Measurements from ENCODE around the gene KIAA1671. TPM values are rescaled to one million over a fixed set of nuclear protein-coding genes. Genes with fewer than 3 reads are reported as not detected.

Gene KIAA1671
- total RNA-seq, 4 donors from 2014 or later: 20.9 to 41.8 (median 28.4) TPM

GRCh38 chr22:25216230-25216629, 263.7 kb downstream of the KIAA1671 start:
- H3K27me3 ChIP-seq: peaks cover 35% of the 10 kb centered on the region
- TF ChIP-seq CTCF (IDR thresholded peaks at IDR 0.05): no peak
- no peak for TF ChIP-seq POLR2A (IDR thresholded peaks at IDR 0.05)
- TF ChIP-seq POLR2AphosphoS5 (IDR thresholded peaks at IDR 0.05): no peak
- no peak for TF ChIP-seq EP300 (IDR thresholded peaks at IDR 0.05)

GRCh38 chr22:25219211-25219689, 266.7 kb downstream of the KIAA1671 start, which contains the start of gene CRYBB2:
TSS of gene CRYBB2 (plus strand) at chr22:25219639. CDS start at chr22:25221430, 1,791 bp downstream.
- no peak for ATAC-seq
- H3K4me1 ChIP-seq: no peaks in the 10 kb centered on the region
- 76 to 91% methylated on average over 5 to 10 of the region's 19 CpGs for WGBS, 2 donors (ENCODE audit: low coverage in 1 of 2)
- H3K9me3 ChIP-seq: no peaks in the 10 kb centered on the region
- H3K27ac ChIP-seq: no peak within 1 kb of the TSS
- no peaks in the 10 kb centered on the region for H3K36me3 ChIP-seq
- TF ChIP-seq EP300 (IDR thresholded peaks at IDR 0.05) (no peak), POLR2A (IDR thresholded peaks at IDR 0.05) (no peak), CTCF (IDR thresholded peaks at IDR 0.05) (no peak), POLR2AphosphoS5 (IDR thresholded peaks at IDR 0.05) (no peak)
- peaks cover 45% of the 10 kb centered on the region for H3K27me3 ChIP-seq
- H3K4me3 ChIP-seq: no peak within 1 kb of the TSS

More at GRCh38 chr22:25216230-25216629, 263.7 kb downstream of the KIAA1671 start:
- peaks cover 0 to 9% (median 0%) of the 10 kb centered on the region in 3 donors for H3K9me3 ChIP-seq
- H3K4me3 ChIP-seq: no peak overlapping the region
- 61 to 80% methylated on average over 1 to 2 of the region's 2 CpGs for WGBS, 2 donors (ENCODE audit: low coverage in 1 of 2)
- no peak for ATAC-seq
- H3K4me1 ChIP-seq: no peaks in the 10 kb centered on the region
- no peak overlapping the region for H3K27ac ChIP-seq
- H3K36me3 ChIP-seq: no peaks in the 10 kb centered on the region

GRCh38 chr22:25219948-25220442, 267.5 kb downstream of the KIAA1671 start:
- ATAC-seq: no peak
- TF ChIP-seq CTCF (IDR thresholded peaks at IDR 0.05) (no peak), EP300 (IDR thresholded peaks at IDR 0.05) (no peak), POLR2AphosphoS5 (IDR thresholded peaks at IDR 0.05) (no peak), POLR2A (IDR thresholded peaks at IDR 0.05) (no peak)
- Histone ChIP-seq H3K36me3 (no peaks in the 10 kb centered on the region), H3K9me3 (no peaks in the 10 kb centered on the region), H3K27me3 (peaks cover 51% of the 10 kb centered on the region), H3K4me3 (no peak overlapping the region), H3K27ac (no peak overlapping the region), H3K4me1 (no peaks in the 10 kb centered on the region)
- WGBS, 2 donors (ENCODE audit: low coverage in 1 of 2): 42 to 51% methylated on average over 2 to 4 of the region's 4 CpGs

GRCh38 chr22:25221790-25222189, 269.3 kb downstream of the KIAA1671 start:
- Histone ChIP-seq H3K4me1 (no peaks in the 10 kb centered on the region), H3K4me3 (no peak overlapping the region), H3K36me3 (no peaks in the 10 kb centered on the region), H3K9me3 (no peaks in the 10 kb centered on the region), H3K27me3 (peaks cover 53% of the 10 kb centered on the region), H3K27ac (no peak overlapping the region)
- no peak for ATAC-seq
- 40 to 65% methylated on average over 1 to 6 of the region's 8 CpGs for WGBS, 2 donors (ENCODE audit: low coverage in 1 of 2)
- TF ChIP-seq EP300 (IDR thresholded peaks at IDR 0.05) (no peak), POLR2AphosphoS5 (IDR thresholded peaks at IDR 0.05) (no peak), CTCF (IDR thresholded peaks at IDR 0.05) (no peak), POLR2A (IDR thresholded peaks at IDR 0.05) (no peak)

- no peak for ATAC-seq
- Histone ChIP-seq H3K9me3 (no peaks in the 10 kb centered on the region), H3K27me3 (peaks cover 43% of the 10 kb centered on the region), H3K36me3 (no peaks in the 10 kb centered on the region), H3K4me1 (no peaks in the 10 kb centered on the region), H3K27ac (no peak overlapping the region), H3K4me3 (no peak overlapping the region)
- TF ChIP-seq POLR2AphosphoS5 (IDR thresholded peaks at IDR 0.05): no peak
- WGBS, 2 donors (ENCODE audit: low coverage in 1 of 2): 63% methylated on average over 3 of the region's 12 CpGs; no CpG with 5 or more reads in 1 of the 2 donors
Observed at GRCh38 chr22:25223269-25223850, 270.8 kb downstream of the KIAA1671 start.

Data from gastroesophageal sphincter (tissue), 4 donors.